Pancreas (tissue), 10 donors: ENCODE measurements around the gene SYT8. TPM values are rescaled to one million over a fixed set of nuclear protein-coding genes. Genes with fewer than 3 reads are reported as not detected.
"Not testable (repeated sequence)": the region's sequence is repeated elsewhere in the genome, so short reads cannot be mapped to it uniquely, and the experiment has no call there.

Source experiments
- ATAC-seq, 4 donors: fragments of 200-7000 bp; cut with Tn5 transposase; one replicate each; pipeline versions ENCODE4 v1.8.0 to v1.9.1; 2020; ENCODE audit warnings: mild to moderate bottlenecking in 4 of 4, moderate library complexity in 4 of 4
- DNase-seq, 6 donors: peaks; one replicate each; pipeline ENCODE4 v3.0.0-alpha.2; 2020
- FAIRE-seq: peaks from 2 replicates; lab custom pipeline; 2012; peaks lifted over from hg19 to GRCh38; lab: Jason Lieb, UNC
- H3K27ac ChIP-seq, 4 donors: fragments of 200-600 bp; sonication (generic); 1 replicate in 3 of 4; 2 replicates in 1 of 4; pipeline versions ENCODE4 v1.5.0 to v1.8.0; 2020
- H3K27me3 ChIP-seq, 4 donors: fragments of 200-600 bp; one replicate each; pipeline ENCODE4 v1.8.0; 2021
- H3K36me3 ChIP-seq, 3 donors: fragments of 200-600 bp; sonication (generic) in 1 of 3; one replicate each; pipeline versions ENCODE4 v1.5.0 to v1.8.0; 2020 to 2021
- H3K4me1 ChIP-seq, 3 donors: fragments of 200-600 bp; one replicate each; pipeline ENCODE4 v1.8.0; 2021
- H3K4me3 ChIP-seq, 4 donors: fragments of 200-600 bp; sonication (generic) in 2 of 4; one replicate each; pipeline versions ENCODE4 v1.5.0 to v1.8.0; 2020 to 2021
- H3K9me3 ChIP-seq, 4 donors: fragments of 200-600 bp; one replicate each; pipeline ENCODE4 v1.8.0; 2021
- WGBS, 2 donors: extraction: QIAGEN DNeasy Blood & Tissue Kit; methylation state at CpG; one replicate each; pipeline ENCODE4 v1.1.7; 2013; 5-methylcytosine and 5-hydroxymethylcytosine counted together
- intact Hi-C, 3 donors: fragments of 100-400 bp; cut with DNase I; formaldehyde crosslinking; loops; one replicate each; pipeline versions ENCODE4 v1.11.1 to v1.14.2; 2022
- polyA plus RNA-seq, 2 donors: library from polyadenylated mRNA; stranded (reverse); fragments of 200-250 nt; gene quantifications; one replicate each; pipeline ENCODE4 v1.2.3, GENCODE V29; 2013
- total RNA-seq, 6 donors: library from RNA; stranded (reverse); fragmentation: NEBNext Ultra II Directional in 4 of 6; extraction: Animal tissue kit (Norgen Biotek cat#: 25700) in 4 of 6; gene quantifications; one replicate each; pipeline versions ENCODE4 v1.2.1 to v1.2.4, GENCODE V29; 2021 to 2023
- TF ChIP-seq, protein P1 (sequence below), 4 donors: fragments of 200-600 bp; sonication (generic) in 3 of 4; IDR thresholded peaks; one replicate each; pipeline versions ENCODE4 v1.5.0 to v1.8.0; 2021; ENCODE audit warnings: antibody characterized with exemption in 4 of 4
- donor health status: healthy with polysubstance abuse.
- donor health status: DM: no; HTN: no; CAD: no; lungs with moderate emphysema.
- donor health status: DM: no; HTN: no; CAD: no.
- donor health status: control.
- donor health status: control.
- donor health status: Bipolar disorder and iron deficiency.
- donor health status: DM: yes; HTN: yes; CAD: no.
- donor health status: DM: no; HTN: no; CAD: no.
- donor health status: DM: no; HTN: no; CAD: no.
- donor health status: DM: yes; HTN: yes; CAD: no.

Gene SYT8
- total and polyA plus RNA-seq, 8 donors: 3.6 to 64.8 (median 16.9) TPM

DNA sequence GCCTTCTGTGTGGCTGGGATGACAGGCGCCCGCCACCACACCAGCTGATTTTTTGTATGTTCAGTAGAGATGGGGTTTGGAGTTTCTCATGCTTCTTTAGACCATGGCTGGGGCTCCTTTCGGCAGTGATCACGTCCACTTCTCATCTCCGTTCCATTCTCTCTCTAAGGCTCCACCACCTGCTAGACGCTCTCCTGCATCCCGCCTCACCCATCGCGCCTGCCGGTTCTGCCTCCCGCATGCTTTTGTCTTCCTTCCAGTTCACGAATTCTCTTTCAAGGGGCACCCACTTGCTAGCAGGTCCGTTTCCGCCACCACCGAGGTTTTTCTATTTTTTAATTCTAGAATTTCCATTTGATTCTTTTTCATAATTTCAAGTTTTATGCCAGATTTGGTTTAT is 22.0 kb upstream of the SYT8 start:
- no peak overlapping the region for H3K27ac ChIP-seq
- FAIRE-seq (no peak), DNase-seq (no peak), ATAC-seq (no peak)
- no peaks in the 10 kb centered on the region for H3K9me3 ChIP-seq
- H3K27me3 ChIP-seq: no peaks in the 10 kb centered on the region
- H3K36me3 ChIP-seq: no peaks in the 10 kb centered on the region
- H3K4me3 ChIP-seq: no peak overlapping the region
- TF ChIP-seq, protein P1, sequence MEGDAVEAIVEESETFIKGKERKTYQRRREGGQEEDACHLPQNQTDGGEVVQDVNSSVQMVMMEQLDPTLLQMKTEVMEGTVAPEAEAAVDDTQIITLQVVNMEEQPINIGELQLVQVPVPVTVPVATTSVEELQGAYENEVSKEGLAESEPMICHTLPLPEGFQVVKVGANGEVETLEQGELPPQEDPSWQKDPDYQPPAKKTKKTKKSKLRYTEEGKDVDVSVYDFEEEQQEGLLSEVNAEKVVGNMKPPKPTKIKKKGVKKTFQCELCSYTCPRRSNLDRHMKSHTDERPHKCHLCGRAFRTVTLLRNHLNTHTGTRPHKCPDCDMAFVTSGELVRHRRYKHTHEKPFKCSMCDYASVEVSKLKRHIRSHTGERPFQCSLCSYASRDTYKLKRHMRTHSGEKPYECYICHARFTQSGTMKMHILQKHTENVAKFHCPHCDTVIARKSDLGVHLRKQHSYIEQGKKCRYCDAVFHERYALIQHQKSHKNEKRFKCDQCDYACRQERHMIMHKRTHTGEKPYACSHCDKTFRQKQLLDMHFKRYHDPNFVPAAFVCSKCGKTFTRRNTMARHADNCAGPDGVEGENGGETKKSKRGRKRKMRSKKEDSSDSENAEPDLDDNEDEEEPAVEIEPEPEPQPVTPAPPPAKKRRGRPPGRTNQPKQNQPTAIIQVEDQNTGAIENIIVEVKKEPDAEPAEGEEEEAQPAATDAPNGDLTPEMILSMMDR (IDR thresholded peaks at IDR 0.05): no peak
- 79 to 83% methylated on average over 15 of the region's 15 CpGs for WGBS, 2 donors
- intact Hi-C loops: no loop called here
- no peaks in the 10 kb centered on the region for H3K4me1 ChIP-seq

DNA sequence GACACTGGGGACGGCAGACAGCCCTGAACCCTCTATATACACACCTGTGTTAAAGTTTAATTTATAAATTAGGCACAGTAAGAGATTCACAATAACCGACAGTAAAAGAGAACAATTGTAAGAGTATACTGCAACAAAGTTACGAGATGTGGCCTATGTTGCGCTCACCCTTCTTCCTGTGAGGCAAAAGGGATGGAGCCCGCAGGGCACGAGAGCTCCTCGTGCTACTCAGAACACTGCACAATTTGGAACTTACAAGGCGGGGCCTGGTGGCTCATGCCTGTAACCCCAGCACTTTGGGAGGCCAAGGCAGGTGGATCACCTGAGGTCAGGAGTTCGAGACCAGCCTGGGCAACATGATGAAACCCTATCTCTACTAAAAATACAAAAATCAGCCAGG is 21.4 kb upstream of the SYT8 start:
- H3K4me3 ChIP-seq, ATAC-seq, H3K4me1 ChIP-seq, intact Hi-C loops, DNase-seq, H3K27ac ChIP-seq, H3K9me3 ChIP-seq, H3K36me3 ChIP-seq, H3K27me3 ChIP-seq, FAIRE-seq: not testable (repeated sequence)
- 91 to 92% methylated on average over 9 of the region's 9 CpGs for WGBS, 2 donors

DNA sequence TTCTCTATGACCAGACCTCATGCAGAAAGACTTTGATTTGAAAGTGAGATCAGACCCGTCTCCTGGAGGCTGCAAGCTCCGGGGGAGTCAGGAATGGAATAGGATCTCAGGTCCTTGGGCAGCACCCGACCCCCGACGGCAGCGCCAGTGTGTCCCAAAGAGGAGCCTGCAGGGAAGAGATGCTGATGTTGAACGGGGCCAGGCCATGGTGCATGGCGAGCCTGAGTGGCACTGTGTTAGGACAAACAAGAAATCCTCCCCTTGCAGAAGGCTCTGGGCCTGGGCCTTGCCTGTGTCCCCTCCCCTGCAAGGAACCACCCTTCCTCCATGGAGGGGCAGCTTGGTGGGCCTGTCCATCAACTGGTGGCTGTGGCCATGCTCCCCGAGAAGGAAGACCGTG is 20.1 kb upstream of the SYT8 start:
- no peak for DNase-seq
- H3K9me3 ChIP-seq: no peaks in the 10 kb centered on the region
- TF ChIP-seq, protein P1 (IDR thresholded peaks at IDR 0.05): no peak
- H3K4me1 ChIP-seq: no peaks in the 10 kb centered on the region
- no peak overlapping the region for H3K4me3 ChIP-seq
- intact Hi-C loops: no loop called here
- 88 to 94% methylated on average over 10 of the region's 10 CpGs for WGBS, 2 donors
- H3K27ac ChIP-seq: no peak overlapping the region
- H3K27me3 ChIP-seq: no peaks in the 10 kb centered on the region
- no peak for ATAC-seq
- H3K36me3 ChIP-seq: no peaks in the 10 kb centered on the region
- no peak for FAIRE-seq

DNA sequence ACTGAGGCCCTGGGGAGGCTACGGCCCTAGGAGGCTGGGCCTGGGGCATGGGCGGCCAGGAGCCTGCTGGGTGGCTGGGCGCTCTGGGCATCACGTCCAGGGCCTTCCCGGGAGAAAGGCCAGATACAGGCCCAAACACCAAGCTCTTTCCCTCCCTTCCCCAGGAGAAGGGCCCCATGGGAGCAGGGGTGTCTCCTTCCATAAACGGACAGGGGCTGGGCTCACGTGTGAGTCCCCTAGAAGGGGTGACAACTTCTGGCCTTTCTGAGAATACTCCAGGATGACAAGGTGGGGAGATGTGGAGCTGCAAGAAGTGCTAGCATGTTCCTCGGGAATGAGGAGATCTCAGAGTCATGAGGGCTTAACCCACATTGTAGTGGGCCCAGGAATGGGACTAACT is 19.5 kb upstream of the SYT8 start:
- 88 to 92% methylated on average over 8 of the region's 8 CpGs for WGBS, 2 donors
- Histone ChIP-seq H3K27me3 (no peaks in the 10 kb centered on the region), H3K27ac (no peak overlapping the region), H3K4me1 (no peaks in the 10 kb centered on the region), H3K9me3 (no peaks in the 10 kb centered on the region), H3K4me3 (no peak overlapping the region), H3K36me3 (no peaks in the 10 kb centered on the region)
- TF ChIP-seq, protein P1 (IDR thresholded peaks at IDR 0.05): no peak
- DNase-seq (no peak), ATAC-seq (no peak), FAIRE-seq (no peak)
- intact Hi-C loops: no loop called here

DNA sequence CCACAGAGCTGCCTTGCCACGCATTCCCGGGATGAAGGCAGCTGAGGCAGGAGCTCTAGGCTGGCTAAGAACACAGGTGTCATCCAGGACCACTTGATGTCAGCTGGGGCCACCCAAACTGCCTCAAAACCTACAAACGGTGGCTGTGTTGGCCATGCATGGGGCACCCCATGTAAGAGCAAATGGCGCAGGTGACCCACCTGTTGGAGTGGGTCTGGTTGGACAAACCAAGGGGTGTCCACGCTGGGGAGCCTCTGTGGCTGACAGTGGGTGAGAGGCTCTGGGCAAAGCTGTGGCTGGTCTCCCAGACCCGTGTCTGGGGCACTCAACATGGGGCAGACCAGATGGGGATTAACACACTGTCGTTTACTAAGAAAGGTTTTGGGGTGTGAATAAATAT is 19.0 kb upstream of the SYT8 start:
- no peaks in the 10 kb centered on the region for H3K4me1 ChIP-seq
- 84 to 90% methylated on average over 7 of the region's 7 CpGs for WGBS, 2 donors
- no peak for ATAC-seq
- H3K9me3 ChIP-seq: no peaks in the 10 kb centered on the region
- FAIRE-seq: no peak
- no peaks in the 10 kb centered on the region for H3K27me3 ChIP-seq
- TF ChIP-seq, protein P1 (IDR thresholded peaks at IDR 0.05): no peak
- no peak for DNase-seq
- intact Hi-C loops: no loop called here
- no peaks in the 10 kb centered on the region for H3K36me3 ChIP-seq
- H3K27ac ChIP-seq: no peak overlapping the region
- no peak overlapping the region for H3K4me3 ChIP-seq

DNA sequence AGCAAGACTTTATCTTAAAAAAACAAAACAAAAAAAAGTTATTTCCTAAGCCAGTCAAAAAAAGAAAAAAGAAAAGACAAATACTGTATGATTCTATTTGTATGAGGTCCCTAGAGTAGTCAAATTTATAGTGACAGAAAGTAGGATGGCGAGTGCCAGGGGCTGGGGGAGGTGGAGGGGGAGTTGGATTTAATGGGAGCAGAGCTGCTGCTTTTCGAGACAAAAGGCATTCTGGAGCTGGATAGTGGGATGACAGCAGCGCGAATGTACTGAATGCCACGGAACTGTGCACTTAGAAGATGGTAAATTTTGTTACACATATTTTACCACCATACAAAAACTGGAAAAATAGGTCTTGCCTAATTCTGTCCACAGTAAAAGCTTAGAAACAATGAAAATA is 17.8 kb upstream of the SYT8 start:
- DNase-seq (no peak), ATAC-seq (no peak), FAIRE-seq (no peak)
- TF ChIP-seq, protein P1 (IDR thresholded peaks at IDR 0.05): no peak
- Histone ChIP-seq H3K36me3 (no peaks in the 10 kb centered on the region), H3K9me3 (no peaks in the 10 kb centered on the region), H3K4me3 (no peak overlapping the region), H3K27me3 (no peaks in the 10 kb centered on the region), H3K4me1 (no peaks in the 10 kb centered on the region), H3K27ac (no peak overlapping the region)
- 84 to 89% methylated on average over 5 of the region's 5 CpGs for WGBS, 2 donors
- intact Hi-C loops: no loop called here
